GM19328 (cell line): ENCODE results near the gene APOD.

ENCODE experiments used
- ATAC-seq: cut with Tn5 transposase; IDR thresholded peaks from one replicate; pipeline ENCODE4 v1.9.1; 2021; ENCODE audit warnings: mild to moderate bottlenecking, moderate library complexity; ENCODE audit not compliant: unreplicated experiment

The APOD gene

DNA sequence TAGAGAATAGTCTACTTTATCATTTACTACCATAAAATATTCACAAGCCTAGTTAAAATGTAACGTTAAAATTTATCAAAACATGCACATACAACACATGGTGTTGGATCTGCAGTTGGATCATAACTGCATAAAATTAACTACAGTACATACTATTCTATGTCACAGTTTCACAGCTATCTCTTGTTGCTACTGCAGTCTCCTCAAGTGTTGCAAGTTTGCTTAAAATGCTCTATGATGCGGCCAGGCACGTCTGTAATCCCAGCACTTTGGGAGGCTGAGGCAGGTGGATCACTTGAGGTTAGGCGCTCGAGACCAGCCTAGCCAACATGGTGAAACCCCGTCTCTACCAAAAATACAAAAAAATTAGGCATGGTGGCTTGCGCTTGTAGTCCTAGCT is 50.9 kb downstream of the APOD start:
- no peak for ATAC-seq

DNA sequence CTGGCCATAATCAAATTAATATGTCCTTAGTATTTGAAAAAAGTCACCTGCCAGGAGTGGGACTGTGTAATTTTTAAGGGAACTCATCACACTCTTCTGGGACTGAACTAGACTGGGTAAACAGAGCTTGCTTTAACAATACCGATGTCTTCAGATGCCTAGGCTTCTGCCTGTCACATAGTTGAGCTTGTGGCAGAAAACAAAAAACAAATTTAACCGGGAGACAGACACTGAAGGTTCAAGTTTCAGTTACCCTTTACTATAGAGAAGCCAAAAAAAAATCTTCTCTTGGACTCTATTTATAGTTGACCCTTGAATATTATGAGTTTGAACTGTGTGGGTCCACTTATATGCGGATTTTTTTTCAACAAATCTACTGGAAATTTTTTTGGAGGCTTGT is 51.4 kb downstream of the APOD start:
- ATAC-seq: no peak

DNA sequence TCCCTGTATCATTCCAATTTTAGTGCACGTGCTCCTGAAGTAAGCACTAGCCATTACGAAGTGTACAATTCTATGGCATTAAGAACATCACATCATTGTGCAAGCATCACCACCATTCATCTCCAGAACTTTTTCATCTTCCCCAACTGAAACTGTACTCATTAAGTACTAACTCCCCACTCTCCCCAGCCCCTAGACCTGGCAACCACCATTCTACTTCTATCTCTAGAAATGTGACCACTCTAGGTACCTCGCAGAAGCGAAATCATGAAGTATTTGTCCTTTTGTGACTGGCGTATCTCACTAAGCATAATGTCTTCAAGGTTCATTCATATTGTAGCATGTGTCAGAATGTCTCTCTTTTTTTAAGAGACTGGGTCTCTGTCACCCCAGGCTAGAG is 52.1 kb downstream of the APOD start:
- no peak for ATAC-seq

DNA sequence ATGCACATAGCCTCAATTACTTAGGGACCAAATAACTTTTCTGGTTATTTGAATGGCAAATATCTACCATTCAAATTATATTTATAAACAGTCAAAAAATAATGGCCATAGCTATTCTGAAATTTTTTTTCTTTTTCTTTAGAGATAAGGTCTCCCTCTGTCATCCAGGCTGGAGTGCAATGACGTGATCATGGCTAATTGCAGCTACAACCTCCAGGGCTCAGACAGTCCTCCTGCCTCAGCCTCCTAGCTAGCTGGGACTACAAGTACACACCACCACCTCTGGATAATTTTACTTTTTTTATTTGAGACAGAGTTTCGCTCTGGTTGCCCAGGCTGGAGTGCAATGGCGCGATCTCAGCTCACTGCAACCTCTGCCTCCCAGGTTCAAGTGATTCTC is 57.2 kb downstream of the APOD start:
- no peak for ATAC-seq

DNA sequence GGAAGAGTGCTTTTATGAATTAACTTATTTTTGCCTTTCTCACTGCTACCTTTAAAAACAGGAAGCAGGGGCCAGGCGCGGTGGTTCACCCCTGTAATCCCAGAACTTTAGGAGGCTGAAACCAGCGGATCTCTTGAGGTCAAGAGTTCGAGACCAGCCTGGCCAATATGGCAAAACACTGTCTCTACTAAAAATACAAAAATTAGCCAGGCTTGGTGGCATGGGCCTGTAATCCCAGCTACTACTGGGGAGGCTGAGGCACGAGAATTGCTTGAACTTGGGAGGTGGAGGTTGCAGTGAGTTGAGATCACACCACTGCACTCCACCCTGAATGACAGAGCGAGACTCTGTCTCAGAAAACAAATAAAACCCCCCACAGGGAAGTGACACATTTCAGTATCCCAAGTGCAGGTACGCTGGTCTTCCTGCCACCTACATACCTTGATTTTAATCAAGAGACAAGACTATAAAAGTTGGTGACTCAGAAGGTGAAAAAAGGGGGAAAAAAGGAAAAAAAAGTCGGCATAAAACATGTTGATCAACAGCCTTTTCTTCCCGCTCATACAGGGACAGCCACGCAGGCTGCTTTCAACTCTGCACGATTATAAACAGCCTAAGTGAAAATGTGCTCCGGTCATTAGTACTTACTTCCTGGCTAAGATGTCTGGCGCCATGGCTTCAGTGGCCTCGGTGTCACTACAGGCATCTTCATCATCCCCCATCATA is 59.4 kb downstream of the APOD start:
- no peak for ATAC-seq

DNA sequence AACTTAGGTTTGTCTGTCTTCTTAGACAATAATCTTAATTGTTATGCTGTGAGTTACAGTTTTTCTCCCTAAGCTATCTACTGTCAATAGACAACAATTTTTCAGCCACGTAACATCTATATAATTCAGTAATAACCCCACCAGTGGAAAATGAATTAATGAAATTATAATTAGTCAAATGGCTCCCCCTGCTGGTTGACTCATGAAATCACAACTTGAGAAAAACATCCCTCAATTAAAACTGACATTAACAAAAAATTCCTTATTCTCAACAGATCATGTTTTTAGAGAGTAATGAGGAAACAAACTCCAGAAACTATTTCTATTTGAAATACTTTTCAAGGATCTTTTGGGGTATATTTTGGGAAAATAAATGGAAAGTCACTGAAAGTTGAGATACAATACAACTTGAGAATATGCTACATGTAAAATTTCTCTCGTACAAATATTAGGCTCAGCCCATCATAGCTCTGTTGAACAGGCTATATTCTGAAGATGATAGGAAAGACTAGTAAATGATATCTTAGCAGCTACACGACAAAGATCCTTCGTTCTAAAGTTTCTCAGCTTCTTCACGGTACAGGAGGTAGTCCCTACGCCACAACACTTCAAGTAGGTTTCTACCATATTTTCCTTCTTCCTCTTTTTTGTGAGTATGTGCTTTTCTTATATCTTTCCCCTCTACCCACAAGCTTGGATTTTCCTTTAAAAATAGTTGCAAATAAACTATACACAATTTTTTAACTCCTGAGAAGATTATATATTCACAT is 61.3 kb downstream of the APOD start:
- ATAC-seq: no peak
